IPS-NIHi7 (cell line): ENCODE results near the gene CCNF.

Source experiments
- DNase-seq: peaks from one replicate; pipeline ENCODE4 v3.0.0; 2012; ENCODE audit warnings: mixed read lengths; ENCODE audit errors: extremely low spot score

Gene CCNF

DNA sequence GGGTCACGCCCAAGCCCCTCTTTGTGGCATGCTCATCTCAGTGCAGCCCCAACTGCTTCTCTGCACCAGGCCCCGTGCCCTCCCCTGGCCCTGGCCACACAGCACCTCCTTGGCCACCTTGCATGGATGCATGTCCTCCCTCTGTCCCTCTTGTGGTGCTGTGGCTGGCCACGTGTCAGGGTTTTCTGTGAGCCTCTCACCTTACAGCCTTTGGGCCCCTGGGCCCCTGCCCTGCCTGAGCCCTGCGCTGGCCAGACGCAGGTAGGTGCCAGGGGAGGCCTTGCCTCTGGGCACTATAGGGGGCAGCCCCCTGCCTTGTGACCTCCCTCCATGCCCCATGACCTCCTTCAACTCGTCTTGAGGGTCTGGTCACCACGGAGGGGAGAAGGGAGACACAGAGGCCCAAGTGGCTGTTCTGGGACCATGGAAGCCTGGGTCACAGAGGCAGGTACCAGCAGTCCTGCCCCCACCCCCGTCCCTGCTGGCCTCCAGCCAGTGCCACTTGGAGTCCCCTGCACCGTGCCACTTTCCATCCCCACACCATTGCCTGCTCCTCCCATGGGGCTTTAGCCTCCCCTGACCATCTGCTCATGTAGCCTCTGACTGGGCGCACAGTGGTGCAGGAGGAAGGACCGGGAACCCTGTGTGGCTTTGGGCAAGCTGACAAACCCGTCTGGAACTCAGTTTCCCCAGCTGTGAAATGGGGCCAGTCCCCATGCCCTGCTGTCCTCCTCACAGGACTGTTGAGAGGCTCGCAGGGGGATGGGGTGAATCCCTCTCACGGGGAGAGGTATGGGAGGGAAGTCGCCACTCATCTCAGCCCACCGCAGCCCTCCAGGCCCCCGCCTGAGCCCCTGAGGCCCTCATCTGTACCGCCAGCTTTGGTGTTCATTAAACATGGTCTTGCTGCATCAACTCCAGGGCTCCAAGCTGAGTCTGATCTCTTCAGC, 73.0 kb downstream of the CCNF start:
- no peak for DNase-seq

DNA sequence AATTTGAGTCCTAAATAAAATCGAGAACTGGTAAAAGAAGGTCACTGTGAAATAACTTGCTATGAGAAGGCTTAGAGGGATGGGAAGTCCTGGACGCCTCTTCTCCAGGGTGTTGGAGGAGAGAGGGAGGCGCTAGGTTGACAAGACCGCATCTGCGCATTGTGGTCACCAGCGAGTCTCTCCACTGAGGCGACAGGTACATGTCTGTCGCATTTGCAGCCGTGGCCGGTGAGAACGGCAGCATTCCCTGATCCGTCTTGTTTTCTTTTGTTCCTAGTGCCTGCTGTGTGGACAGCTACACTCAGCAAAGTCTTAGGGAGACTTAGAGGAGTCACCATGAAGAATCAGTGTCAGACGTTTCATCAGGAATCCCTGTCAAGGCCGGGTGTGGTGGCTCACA, 76.4 kb downstream of the CCNF start:
- DNase-seq = no peak

DNA sequence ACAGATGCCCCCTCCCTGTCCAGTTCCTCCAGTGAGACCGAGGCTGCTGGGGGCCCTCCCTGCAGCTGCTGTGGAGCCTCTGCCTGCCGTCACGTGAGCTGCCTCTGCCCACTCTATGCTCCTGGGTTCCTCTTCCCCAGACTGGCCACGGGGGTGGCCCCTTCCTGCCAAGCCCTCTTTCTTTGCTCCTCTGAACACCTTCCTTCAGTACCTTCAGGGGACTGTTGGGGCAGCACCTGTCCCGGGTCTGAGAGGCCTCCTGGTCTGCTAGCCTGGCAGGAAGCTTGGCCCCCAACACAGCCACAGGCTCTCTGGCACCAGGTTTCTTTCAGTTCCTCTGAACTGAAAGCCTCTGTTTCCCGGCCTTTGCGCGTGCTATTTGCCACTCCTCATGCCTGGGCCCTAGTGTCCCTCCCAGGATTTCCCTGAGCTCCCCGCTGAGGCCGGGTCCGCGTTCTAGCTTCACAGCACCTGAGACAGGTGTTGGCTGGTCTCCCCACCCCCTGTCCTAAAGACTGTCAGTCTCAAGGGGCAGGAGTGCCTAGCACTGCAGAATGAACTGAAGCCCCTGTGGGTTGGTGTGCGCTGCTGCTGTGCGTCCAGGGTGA, 77.9 kb downstream of the CCNF start:
- no peak for DNase-seq

DNA sequence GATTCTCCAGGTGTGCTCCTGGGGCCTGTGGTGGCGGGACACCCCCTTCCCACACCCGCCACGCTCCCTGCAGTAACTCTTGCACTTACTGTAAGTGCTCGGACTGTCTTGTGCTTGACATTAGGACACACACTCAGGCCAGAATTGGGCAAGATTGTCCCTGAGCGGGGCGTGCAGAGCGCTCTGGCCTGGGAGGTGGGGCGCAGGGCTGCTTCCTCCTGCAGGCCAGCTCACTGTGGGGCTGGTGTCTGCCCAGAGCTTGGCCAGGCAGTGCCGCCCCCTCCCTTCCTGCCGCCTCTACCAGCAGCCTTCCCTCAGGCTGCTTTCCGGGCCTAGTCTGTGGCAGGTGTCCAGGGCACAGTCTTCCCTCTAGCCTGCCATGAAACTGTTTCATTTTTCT, 78.4 kb downstream of the CCNF start:
- no peak for DNase-seq
